Type B pancreatic cell (in vitro differentiated cells): ENCODE measurements around the gene DIP2B. TPM values are rescaled to one million over a fixed set of nuclear protein-coding genes. Genes with fewer than 3 reads are reported as not detected.

Experiments
- DNase-seq: peaks from one replicate; pipeline ENCODE4 v3.0.0; 2021; ENCODE audit warnings: mixed read lengths; ENCODE audit not compliant: unreplicated experiment; ENCODE audit errors: extremely low spot score
- H3K27ac Mint-ChIP-seq: 2 replicates; pipeline ENCODE4 v1.8.0; 2021; ENCODE audit warnings: mild to moderate bottlenecking, mixed read lengths
- H3K27me3 Mint-ChIP-seq: 2 replicates; pipeline ENCODE4 v1.8.0; 2021; ENCODE audit warnings: mixed read lengths
- H3K36me3 Mint-ChIP-seq: 2 replicates; pipeline ENCODE4 v1.8.0; 2021; ENCODE audit warnings: mixed read lengths
- H3K4me1 Mint-ChIP-seq: one replicate; pipeline ENCODE4 v1.8.0; 2021; ENCODE audit warnings: mixed read lengths; ENCODE audit not compliant: unreplicated experiment
- H3K4me3 Mint-ChIP-seq: 2 replicates; pipeline ENCODE4 v1.8.0; 2021; ENCODE audit warnings: mild to moderate bottlenecking, mixed read lengths
- H3K9me3 Mint-ChIP-seq: 2 replicates; pipeline ENCODE4 v1.8.0; 2021; ENCODE audit warnings: mixed read lengths
- CTCF ChIP-seq: fragments of 200-600 bp; sonication (generic); conservative IDR thresholded peaks from 2 replicates; pipeline ENCODE4 v1.5.0; 2021; ENCODE audit warnings: antibody characterized with exemption, mild to moderate bottlenecking
- total RNA-seq: library from RNA; stranded (reverse); gene quantifications from 2 replicates; pipeline ENCODE4 v1.2.1, GENCODE V29; 2021; ENCODE audit warnings: low replicate concordance

Gene DIP2B
- total RNA-seq, 1 donor from 2014 or later, result 27.2 TPM

- Mint-ChIP-seq H3K36me3 (peaks cover 38% of the 10 kb centered on the region), H3K4me3 (no peak overlapping the region), H3K9me3 (no peaks in the 10 kb centered on the region), H3K4me1 (no peaks in the 10 kb centered on the region), H3K27ac (no peak overlapping the region), H3K27me3 (no peaks in the 10 kb centered on the region)
- no peak for DNase-seq
- TF ChIP-seq CTCF, result no peak
These were observed 215.3 kb downstream of the DIP2B start for GRCh38 chr12:50720085-50720484.

- no peaks in the 10 kb centered on the region for H3K27me3 Mint-ChIP-seq
- TF ChIP-seq CTCF, result no peak
- peaks cover 37% of the 10 kb centered on the region for H3K36me3 Mint-ChIP-seq
- no peak overlapping the region for H3K27ac Mint-ChIP-seq
- no peak overlapping the region for H3K4me3 Mint-ChIP-seq
- no peaks in the 10 kb centered on the region for H3K9me3 Mint-ChIP-seq
- no peaks in the 10 kb centered on the region for H3K4me1 Mint-ChIP-seq
- DNase-seq, result no peak
These were observed 215.7 kb downstream of the DIP2B start for GRCh38 chr12:50720501-50720900.

- H3K4me3 Mint-ChIP-seq, result no peak overlapping the region
- no peaks in the 10 kb centered on the region for H3K4me1 Mint-ChIP-seq
- no peak for TF ChIP-seq CTCF
- H3K27me3 Mint-ChIP-seq, result no peaks in the 10 kb centered on the region
- no peak for DNase-seq
- no peak overlapping the region for H3K27ac Mint-ChIP-seq
- H3K9me3 Mint-ChIP-seq, result no peaks in the 10 kb centered on the region
- H3K36me3 Mint-ChIP-seq, result peaks cover 37% of the 10 kb centered on the region
These were observed 219.1 kb downstream of the DIP2B start for GRCh38 chr12:50723865-50724264.

- H3K4me1 Mint-ChIP-seq, result no peaks in the 10 kb centered on the region
- no peak for TF ChIP-seq CTCF
These were observed 220.5 kb downstream of the DIP2B start for GRCh38 chr12:50725011-50725942.

GRCh38 chr12:50727466-50727865, 222.7 kb downstream of the DIP2B start:
- no peak for DNase-seq
- no peak overlapping the region for H3K27ac Mint-ChIP-seq
- H3K4me1 Mint-ChIP-seq, result no peaks in the 10 kb centered on the region
- no peak overlapping the region for H3K4me3 Mint-ChIP-seq
- peaks cover 42% of the 10 kb centered on the region for H3K36me3 Mint-ChIP-seq
- H3K27me3 Mint-ChIP-seq, result no peaks in the 10 kb centered on the region
- TF ChIP-seq CTCF, result no peak
- no peaks in the 10 kb centered on the region for H3K9me3 Mint-ChIP-seq

More at GRCh38 chr12:50725011-50725942, 220.5 kb downstream of the DIP2B start:
- Mint-ChIP-seq H3K36me3 (peaks cover 36% of the 10 kb centered on the region), H3K27ac (no peak overlapping the region), H3K27me3 (no peaks in the 10 kb centered on the region), H3K9me3 (no peaks in the 10 kb centered on the region), H3K4me3 (no peak overlapping the region)
- DNase-seq, result no peak
